ENCODE measurements around the gene SHE. TPM values are rescaled to one million over a fixed set of nuclear protein-coding genes. Genes with fewer than 3 reads are reported as not detected.

The SHE gene
- total and polyA plus RNA-seq, 9 donors: 4.3 to 20.5 (median 9.0) TPM

DNA sequence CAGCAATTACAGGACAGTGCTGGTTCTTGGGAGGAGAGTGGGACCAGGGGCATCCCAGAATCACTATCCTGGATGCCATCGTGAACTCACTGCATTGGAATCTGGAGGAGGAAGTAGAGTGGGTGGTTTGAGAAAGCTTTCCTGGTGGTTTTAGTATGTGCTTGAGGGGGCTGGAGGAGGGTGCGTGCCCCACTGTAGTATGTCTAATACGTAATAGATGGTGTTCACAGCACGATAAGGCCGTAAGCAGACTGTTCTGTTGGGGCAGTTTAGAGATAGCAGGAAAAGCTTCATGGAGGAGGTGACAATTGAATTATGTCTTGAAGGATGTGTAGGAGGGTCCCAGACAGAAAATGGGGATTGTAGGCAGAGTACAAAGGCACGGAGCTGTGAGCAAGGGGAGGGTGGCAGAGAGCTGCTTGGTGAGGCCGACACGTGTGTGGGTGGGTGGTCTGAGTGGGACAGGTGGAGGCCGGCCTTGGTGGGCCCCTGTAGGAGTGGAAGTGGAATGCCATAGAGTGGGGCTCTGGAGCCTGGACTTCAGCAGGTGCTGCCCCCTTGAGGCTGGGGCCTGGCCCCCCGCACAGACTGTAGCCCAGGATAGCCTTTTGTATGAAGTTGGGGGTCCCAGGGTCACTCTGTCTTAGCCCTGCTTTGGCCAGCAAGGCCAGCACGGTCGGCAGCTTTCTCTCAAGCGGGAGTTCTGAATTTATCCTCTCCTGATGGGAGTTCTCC lies 60.0 kb downstream of the SHE start:
- Histone ChIP-seq H3K9me3 (no peaks in the 10 kb centered on the region), H3K27ac (no peak overlapping the region), H3K4me1 (ENCODE audit: insufficient read depth) (peaks cover 2% of the 10 kb centered on the region), H3K36me3 (no peaks in the 10 kb centered on the region), H3K4me3 (no peak overlapping the region), H3K27me3 (no peaks in the 10 kb centered on the region)
- 62 to 64% (median 63%) methylated on average over 13 of the region's 13 CpGs for WGBS, 3 donors
- no peak for TF ChIP-seq EP300 (IDR thresholded peaks at IDR 0.05)
- TF ChIP-seq, protein P1, sequence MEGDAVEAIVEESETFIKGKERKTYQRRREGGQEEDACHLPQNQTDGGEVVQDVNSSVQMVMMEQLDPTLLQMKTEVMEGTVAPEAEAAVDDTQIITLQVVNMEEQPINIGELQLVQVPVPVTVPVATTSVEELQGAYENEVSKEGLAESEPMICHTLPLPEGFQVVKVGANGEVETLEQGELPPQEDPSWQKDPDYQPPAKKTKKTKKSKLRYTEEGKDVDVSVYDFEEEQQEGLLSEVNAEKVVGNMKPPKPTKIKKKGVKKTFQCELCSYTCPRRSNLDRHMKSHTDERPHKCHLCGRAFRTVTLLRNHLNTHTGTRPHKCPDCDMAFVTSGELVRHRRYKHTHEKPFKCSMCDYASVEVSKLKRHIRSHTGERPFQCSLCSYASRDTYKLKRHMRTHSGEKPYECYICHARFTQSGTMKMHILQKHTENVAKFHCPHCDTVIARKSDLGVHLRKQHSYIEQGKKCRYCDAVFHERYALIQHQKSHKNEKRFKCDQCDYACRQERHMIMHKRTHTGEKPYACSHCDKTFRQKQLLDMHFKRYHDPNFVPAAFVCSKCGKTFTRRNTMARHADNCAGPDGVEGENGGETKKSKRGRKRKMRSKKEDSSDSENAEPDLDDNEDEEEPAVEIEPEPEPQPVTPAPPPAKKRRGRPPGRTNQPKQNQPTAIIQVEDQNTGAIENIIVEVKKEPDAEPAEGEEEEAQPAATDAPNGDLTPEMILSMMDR (IDR thresholded peaks at IDR 0.05): no peak
- no peak for TF ChIP-seq POLR2A (IDR thresholded peaks at IDR 0.05)
- no peak for DNase-seq
- intact Hi-C loops (cut with DNase I): no loop called here

DNA sequence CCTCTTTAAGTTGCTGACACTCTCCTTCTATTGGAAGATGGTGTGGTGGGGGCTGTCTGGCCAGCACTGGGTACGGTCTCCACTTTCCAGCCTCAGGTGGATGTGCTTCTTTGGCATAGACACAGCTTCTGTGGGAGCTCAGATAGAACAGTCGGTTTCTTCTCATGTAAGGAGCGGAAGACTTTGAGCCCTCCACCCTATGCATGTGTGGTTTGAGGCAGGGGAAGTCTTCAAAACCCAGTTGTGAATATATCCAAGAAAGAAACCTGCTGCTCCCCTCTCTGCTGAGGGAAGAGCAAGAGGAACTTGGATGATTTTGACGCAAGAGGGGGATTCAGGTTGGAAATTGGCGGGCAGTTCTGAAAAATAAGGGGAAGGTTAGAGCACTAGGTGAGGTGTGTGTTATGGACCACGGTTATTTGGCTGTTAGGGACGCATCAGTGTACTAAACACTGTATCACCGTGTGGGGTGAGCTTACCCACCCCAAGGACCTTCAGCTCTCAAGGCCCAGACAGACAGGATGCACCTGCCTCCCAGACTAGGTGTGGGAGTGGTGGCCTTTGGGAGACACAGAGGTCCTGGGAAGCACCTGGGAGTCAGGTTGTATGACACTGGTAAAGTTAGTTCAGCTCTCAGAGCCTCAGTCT lies 60.8 kb downstream of the SHE start:
- no peak for TF ChIP-seq EP300 (IDR thresholded peaks at IDR 0.05)
- TF ChIP-seq POLR2A (IDR thresholded peaks at IDR 0.05): no peak
- TF ChIP-seq, protein P1 (IDR thresholded peaks at IDR 0.05): no peak

DNA sequence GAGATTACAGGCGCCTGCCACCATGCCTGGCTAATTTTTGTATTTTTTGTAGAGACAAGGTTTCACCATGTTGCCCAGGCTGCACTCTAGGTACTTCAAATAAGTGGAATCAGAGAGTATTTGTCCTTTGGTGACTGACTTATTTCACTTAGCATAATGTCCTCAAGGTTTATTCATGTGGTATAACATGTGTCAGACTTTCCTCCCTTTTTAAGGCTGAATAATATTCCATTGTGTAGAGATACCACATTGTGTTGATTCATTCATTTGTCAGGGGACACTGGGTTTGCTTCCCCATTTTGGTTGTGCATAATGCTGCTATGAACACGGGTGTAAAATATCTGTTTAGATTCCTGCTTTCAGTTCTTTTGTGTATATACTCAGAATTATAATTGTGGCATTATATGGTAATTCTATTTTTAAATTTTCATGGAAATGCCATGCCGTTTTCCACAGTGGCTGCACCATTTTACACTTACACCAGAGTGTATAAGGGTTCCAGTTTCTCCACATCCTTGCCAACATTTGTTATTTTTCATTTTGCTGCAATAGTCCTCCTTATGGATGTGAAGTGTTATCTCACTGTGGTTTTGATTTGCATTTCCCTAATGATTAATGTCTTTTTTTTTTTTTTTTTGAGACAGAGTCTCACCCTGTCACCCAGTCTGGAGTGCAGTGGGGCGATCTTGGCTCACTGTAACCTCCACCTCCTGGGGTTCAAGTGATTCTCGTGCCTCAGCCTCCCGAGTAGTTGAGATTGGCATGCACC lies 62.0 kb downstream of the SHE start:
- no peaks in the 10 kb centered on the region for H3K9me3 ChIP-seq
- no peaks in the 10 kb centered on the region for H3K36me3 ChIP-seq
- H3K27ac ChIP-seq: no peak overlapping the region
- no peak overlapping the region for H3K4me3 ChIP-seq
- TF ChIP-seq POLR2A (IDR thresholded peaks at IDR 0.05) (no peak), EP300 (IDR thresholded peaks at IDR 0.05) (no peak)
- TF ChIP-seq, protein P1 (IDR thresholded peaks at IDR 0.05): no peak
- no peak for DNase-seq
- WGBS, 3 donors: 86 to 90% (median 87%) methylated on average over 6 of the region's 6 CpGs
- no peaks in the 10 kb centered on the region for H3K4me1 ChIP-seq (ENCODE audit: insufficient read depth)
- intact Hi-C loops (cut with DNase I): no loop called here
- H3K27me3 ChIP-seq: no peaks in the 10 kb centered on the region

More for the DNA sequence above, 60.8 kb downstream of the SHE start:
- WGBS, 3 donors: 78 to 89% (median 81%) methylated on average over 8 of the region's 8 CpGs
- no peaks in the 10 kb centered on the region for H3K9me3 ChIP-seq
- no peak overlapping the region for H3K4me3 ChIP-seq
- DNase-seq: no peak
- no peak overlapping the region for H3K27ac ChIP-seq
- intact Hi-C loops (cut with DNase I): no loop called here
- peaks cover under 1% of the 10 kb centered on the region for H3K4me1 ChIP-seq (ENCODE audit: insufficient read depth)
- H3K36me3 ChIP-seq: no peaks in the 10 kb centered on the region
- no peaks in the 10 kb centered on the region for H3K27me3 ChIP-seq

DNA sequence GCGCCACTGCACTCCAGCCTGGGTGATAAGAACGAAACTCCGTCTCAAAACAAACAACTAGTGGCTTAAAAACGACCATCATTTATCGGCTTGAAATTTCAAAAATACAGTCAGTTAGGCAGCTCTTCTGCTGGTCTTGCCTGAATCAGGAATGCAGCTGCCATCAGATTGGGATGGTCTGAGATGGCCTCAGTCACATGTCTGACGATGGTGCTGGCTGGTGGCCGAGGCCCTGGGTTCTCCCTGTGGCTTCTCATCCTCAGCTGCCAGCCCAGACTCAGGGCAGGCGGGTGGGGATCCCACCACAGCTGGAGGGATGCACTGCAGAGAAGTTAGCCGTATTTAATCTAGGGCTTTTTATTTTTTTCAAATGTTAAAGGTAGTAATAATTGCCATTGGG lies 65.8 kb downstream of the SHE start:
- WGBS, 3 donors: 74 to 79% (median 76%) methylated on average over 9 of the region's 9 CpGs
- Histone ChIP-seq H3K4me1 (ENCODE audit: insufficient read depth) (peaks cover 3% of the 10 kb centered on the region), H3K27me3 (no peaks in the 10 kb centered on the region), H3K9me3 (no peaks in the 10 kb centered on the region), H3K36me3 (no peaks in the 10 kb centered on the region), H3K4me3 (no peak overlapping the region), H3K27ac (no peak overlapping the region)
- TF ChIP-seq POLR2A (IDR thresholded peaks at IDR 0.05) (no peak), EP300 (IDR thresholded peaks at IDR 0.05) (no peak)
- TF ChIP-seq, protein P1 (IDR thresholded peaks at IDR 0.05): no peak
- intact Hi-C loops (cut with DNase I): no loop called here
- no peak for DNase-seq
